ENCODE data around the gene CLHC1.

The CLHC1 gene

GRCh38 chr2:55224761-55225261 lies 7.3 kb downstream of the CLHC1 start:
- no peak overlapping the region for H3K4me2 ChIP-seq (ENCODE audit: insufficient read depth, low read length)
- DNase-seq (no peak), ATAC-seq (ENCODE audit: insufficient read depth, low read depth) (no peak)
- no peak overlapping the region for H2AFZ ChIP-seq (ENCODE audit: low read depth, low read length)
- peaks cover 50% of the 10 kb centered on the region for H3K79me2 ChIP-seq (ENCODE audit: insufficient read depth, low read length)
- H3K9me3 ChIP-seq (ENCODE audit: insufficient read depth, low read length, severe bottlenecking): no peaks in the 10 kb centered on the region
- H3K9ac ChIP-seq (ENCODE audit: low read depth, low read length): no peak overlapping the region
- no peaks in the 10 kb centered on the region for H3K27me3 ChIP-seq (ENCODE audit: insufficient read depth, low read length, poor library complexity)
- no peak overlapping the region for H3K4me3 ChIP-seq (ENCODE audit: low read depth in 1 of 2, low read length in 2 of 2)
- TF ChIP-seq EZH2 (IDR thresholded peaks at IDR 0.05; ENCODE audit: borderline replicate concordance, low read depth, low read length, severe bottlenecking) (no peak), CTCF (IDR thresholded peaks at IDR 0.05; ENCODE audit: borderline replicate concordance, extremely low read depth, low read length, poor library complexity, severe bottlenecking) (no peak)
- peaks cover 16% of the 10 kb centered on the region for H3K36me3 ChIP-seq (ENCODE audit: insufficient read depth, low read length)
- H4K20me1 ChIP-seq (ENCODE audit: insufficient read depth, low read length): no peaks in the 10 kb centered on the region; the same call in 1 of the 2 replicates
- H3K27ac ChIP-seq (ENCODE audit: low read length): no peak overlapping the region
- peaks cover 17% of the 10 kb centered on the region for H3K4me1 ChIP-seq (ENCODE audit: insufficient read depth, low read length)

- peaks cover 12% of the 10 kb centered on the region for H3K4me1 ChIP-seq (ENCODE audit: insufficient read depth, low read length)
- no peak overlapping the region for H3K4me2 ChIP-seq (ENCODE audit: insufficient read depth, low read length)
These were observed 7.9 kb downstream of the CLHC1 start for GRCh38 chr2:55223958-55224760.

GRCh38 chr2:55213822-55214221 lies 18.3 kb downstream of the CLHC1 start:
- no peak for DNase-seq
- no peak for ATAC-seq (ENCODE audit: insufficient read depth, low read depth)
- no peaks in the 10 kb centered on the region for H3K9me3 ChIP-seq (ENCODE audit: insufficient read depth, low read length, severe bottlenecking)
- no peak overlapping the region for H3K27ac ChIP-seq (ENCODE audit: low read length)
- H3K27me3 ChIP-seq (ENCODE audit: insufficient read depth, low read length, poor library complexity): no peaks in the 10 kb centered on the region
- no peak overlapping the region for H3K4me2 ChIP-seq (ENCODE audit: insufficient read depth, low read length)
- H3K36me3 ChIP-seq (ENCODE audit: insufficient read depth, low read length): no peaks in the 10 kb centered on the region; the same call in 1 of the 2 replicates
- no peaks in the 10 kb centered on the region for H3K4me1 ChIP-seq (ENCODE audit: insufficient read depth, low read length)
- no peaks in the 10 kb centered on the region for H4K20me1 ChIP-seq (ENCODE audit: insufficient read depth, low read length)
- no peak overlapping the region for H2AFZ ChIP-seq (ENCODE audit: low read depth, low read length)
- H3K79me2 ChIP-seq (ENCODE audit: insufficient read depth, low read length): no peaks in the 10 kb centered on the region
- no peak overlapping the region for H3K4me3 ChIP-seq (ENCODE audit: low read depth in 1 of 2, low read length in 2 of 2)
- no peak overlapping the region for H3K9ac ChIP-seq (ENCODE audit: low read depth, low read length)
- TF ChIP-seq EZH2 (IDR thresholded peaks at IDR 0.05; ENCODE audit: borderline replicate concordance, low read depth, low read length, severe bottlenecking) (no peak), CTCF (IDR thresholded peaks at IDR 0.05; ENCODE audit: borderline replicate concordance, extremely low read depth, low read length, poor library complexity, severe bottlenecking) (no peak)

More at GRCh38 chr2:55223958-55224760, 7.9 kb downstream of the CLHC1 start:
- peaks cover 16% of the 10 kb centered on the region for H3K36me3 ChIP-seq (ENCODE audit: insufficient read depth, low read length)
- H4K20me1 ChIP-seq (ENCODE audit: insufficient read depth, low read length): no peaks in the 10 kb centered on the region; the same call in 1 of the 2 replicates
- H3K9ac ChIP-seq (ENCODE audit: low read depth, low read length): no peak overlapping the region
- H3K9me3 ChIP-seq (ENCODE audit: insufficient read depth, low read length, severe bottlenecking): no peaks in the 10 kb centered on the region
- H3K27ac ChIP-seq (ENCODE audit: low read length): no peak overlapping the region
- peaks cover 45% of the 10 kb centered on the region for H3K79me2 ChIP-seq (ENCODE audit: insufficient read depth, low read length)
- ATAC-seq (ENCODE audit: insufficient read depth, low read depth) (no peak), DNase-seq (no peak)
- no peak overlapping the region for H3K4me3 ChIP-seq (ENCODE audit: low read depth in 1 of 2, low read length in 2 of 2)
- TF ChIP-seq CTCF (IDR thresholded peaks at IDR 0.05; ENCODE audit: borderline replicate concordance, extremely low read depth, low read length, poor library complexity, severe bottlenecking): no peak
- TF ChIP-seq EZH2 (IDR thresholded peaks at IDR 0.05; ENCODE audit: borderline replicate concordance, low read depth, low read length, severe bottlenecking): no peak
- H2AFZ ChIP-seq (ENCODE audit: low read depth, low read length): no peak overlapping the region
- no peaks in the 10 kb centered on the region for H3K27me3 ChIP-seq (ENCODE audit: insufficient read depth, low read length, poor library complexity)

Measured in DND-41 (cell line).